Activated naive CD8-positive, alpha-beta T cell treated with anti-CD3 and anti-CD28 coated beads, Interleukin-2, amount 50 U/mL, for 24 hours (primary cell): ENCODE data around the gene SLTM.
"Not testable (repeated sequence)": the region's sequence is repeated elsewhere in the genome, so short reads cannot be mapped to it uniquely, and the experiment has no call there.

Experiments
- ATAC-seq: fragments of 150-1000 bp; cut with Tn5 transposase; one replicate; pipeline ENCODE4 v1.10.0; 2021
- DNase-seq: peaks from one replicate; pipeline ENCODE4 v3.0.0; 2021
- H3K27ac Mint-ChIP-seq: one replicate; pipeline ENCODE4 v1.8.0; 2021; ENCODE audit warnings: mild to moderate bottlenecking, mixed read lengths
- H3K27me3 Mint-ChIP-seq: one replicate; pipeline ENCODE4 v1.8.0; 2021; ENCODE audit warnings: mixed read lengths
- H3K36me3 Mint-ChIP-seq: one replicate; pipeline ENCODE4 v1.8.0; 2021; ENCODE audit warnings: low read depth, mixed read lengths
- H3K4me1 Mint-ChIP-seq: one replicate; pipeline ENCODE4 v1.8.0; 2021; ENCODE audit warnings: mixed read lengths
- H3K4me3 Mint-ChIP-seq: one replicate; pipeline ENCODE4 v1.8.0; 2021; ENCODE audit warnings: mild to moderate bottlenecking, moderate library complexity, mixed read lengths
- H3K9me3 Mint-ChIP-seq: one replicate; pipeline ENCODE4 v1.8.0; 2021; ENCODE audit warnings: mixed read lengths

The SLTM gene

DNA sequence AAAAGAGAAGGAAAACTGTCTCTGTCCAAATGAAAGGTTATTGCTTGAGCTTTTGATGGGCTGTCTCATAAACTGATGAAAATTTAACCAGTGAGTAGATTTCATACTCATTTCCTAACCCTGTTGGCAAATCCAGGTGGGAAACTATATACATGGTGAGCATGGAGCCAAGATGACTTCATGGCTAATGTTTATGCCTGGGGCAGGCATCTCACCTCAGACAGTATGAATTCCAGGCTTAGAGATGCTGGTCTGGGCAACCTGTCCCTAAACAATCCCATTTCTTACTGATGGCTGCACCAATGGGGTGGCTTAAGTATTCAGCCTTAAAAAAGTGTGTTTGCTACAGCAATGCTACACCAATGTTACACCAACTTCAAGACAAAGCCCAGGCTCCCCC is 58.1 kb downstream of the SLTM start:
- Mint-ChIP-seq H3K36me3 (peaks cover 39% of the 10 kb centered on the region), H3K4me3 (no peak overlapping the region), H3K27ac (no peak overlapping the region), H3K27me3 (no peaks in the 10 kb centered on the region), H3K9me3 (no peaks in the 10 kb centered on the region), H3K4me1 (peaks cover 4% of the 10 kb centered on the region)
- DNase-seq (no peak), ATAC-seq (no peak)

DNA sequence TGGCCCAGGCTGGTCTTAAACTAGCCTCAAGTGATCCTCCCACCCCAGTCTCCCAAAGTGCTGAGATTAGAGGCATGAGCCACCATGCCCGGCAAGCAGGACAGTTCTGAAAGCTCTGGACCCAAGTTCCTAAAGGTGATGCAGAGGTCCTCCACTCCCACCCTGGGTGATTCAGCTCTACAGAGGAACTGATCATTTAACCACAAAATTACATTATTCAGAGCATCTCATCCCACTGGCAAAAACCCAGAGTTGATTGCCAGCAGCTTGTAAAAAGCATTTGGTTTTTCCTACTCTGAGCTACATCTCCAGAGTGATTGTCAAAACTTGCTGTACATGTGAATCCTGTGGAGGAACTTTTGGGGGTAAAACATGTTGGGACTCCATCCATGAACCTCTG is 60.2 kb downstream of the SLTM start:
- Mint-ChIP-seq H3K27ac (no peak overlapping the region), H3K4me3 (no peak overlapping the region), H3K36me3 (peaks cover 20% of the 10 kb centered on the region), H3K4me1 (peaks cover 4% of the 10 kb centered on the region), H3K9me3 (no peaks in the 10 kb centered on the region), H3K27me3 (no peaks in the 10 kb centered on the region)
- DNase-seq = no peak
- peak; percentile 57 for ATAC-seq

DNA sequence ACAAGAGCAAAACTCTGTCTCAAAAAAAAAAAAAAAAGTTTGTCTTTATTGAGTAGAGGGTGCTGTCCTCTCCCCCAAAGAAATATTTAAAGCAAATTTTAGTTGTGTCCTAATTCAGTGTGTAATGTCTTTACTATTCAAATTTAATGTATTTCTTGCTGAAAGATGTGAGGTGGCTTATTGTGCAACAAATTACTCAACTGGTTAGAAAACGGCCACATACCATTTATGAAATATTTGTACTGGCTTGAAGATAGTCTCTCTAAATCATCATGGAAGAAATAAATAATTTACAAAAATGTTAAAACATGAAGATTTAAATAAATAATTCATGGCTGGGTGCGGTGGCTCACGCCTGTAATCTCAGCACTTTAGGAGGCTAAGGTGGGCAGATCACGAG is 63.0 kb downstream of the SLTM start:
- no peak overlapping the region for H3K27ac Mint-ChIP-seq

DNA sequence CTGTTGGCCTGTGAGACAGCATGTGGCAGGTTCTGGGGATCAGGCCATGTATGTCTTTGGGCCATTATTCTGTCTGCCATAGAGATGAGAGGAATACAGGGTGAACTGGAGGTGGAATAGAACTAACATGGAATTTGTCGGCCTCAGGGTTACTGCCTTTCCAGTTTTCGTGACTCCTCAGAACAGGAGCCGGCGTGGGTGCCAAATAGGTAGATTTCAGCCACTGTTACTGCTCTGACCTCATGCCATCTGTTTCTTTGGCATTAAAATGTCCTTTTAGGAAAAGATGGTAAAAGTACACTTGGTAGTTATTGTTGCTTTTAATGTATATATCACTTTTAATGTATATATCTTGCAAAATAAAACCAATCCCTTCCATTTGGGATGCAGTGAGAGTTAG is 65.6 kb downstream of the SLTM start:
- Mint-ChIP-seq H3K36me3 (no peaks in the 10 kb centered on the region), H3K27ac (no peak overlapping the region), H3K9me3 (no peaks in the 10 kb centered on the region), H3K4me1 (peaks cover 6% of the 10 kb centered on the region), H3K4me3 (no peak overlapping the region), H3K27me3 (peaks cover 4% of the 10 kb centered on the region)
- no peak for ATAC-seq
- no peak for DNase-seq

More for the DNA sequence above, 63.0 kb downstream of the SLTM start:
- H3K27me3 Mint-ChIP-seq = no peaks in the 10 kb centered on the region
- H3K4me3 Mint-ChIP-seq = no peak overlapping the region
- DNase-seq (no peak), ATAC-seq (no peak)
- peaks cover 4% of the 10 kb centered on the region for H3K4me1 Mint-ChIP-seq
- H3K36me3 Mint-ChIP-seq = peaks cover 2% of the 10 kb centered on the region
- no peaks in the 10 kb centered on the region for H3K9me3 Mint-ChIP-seq

DNA sequence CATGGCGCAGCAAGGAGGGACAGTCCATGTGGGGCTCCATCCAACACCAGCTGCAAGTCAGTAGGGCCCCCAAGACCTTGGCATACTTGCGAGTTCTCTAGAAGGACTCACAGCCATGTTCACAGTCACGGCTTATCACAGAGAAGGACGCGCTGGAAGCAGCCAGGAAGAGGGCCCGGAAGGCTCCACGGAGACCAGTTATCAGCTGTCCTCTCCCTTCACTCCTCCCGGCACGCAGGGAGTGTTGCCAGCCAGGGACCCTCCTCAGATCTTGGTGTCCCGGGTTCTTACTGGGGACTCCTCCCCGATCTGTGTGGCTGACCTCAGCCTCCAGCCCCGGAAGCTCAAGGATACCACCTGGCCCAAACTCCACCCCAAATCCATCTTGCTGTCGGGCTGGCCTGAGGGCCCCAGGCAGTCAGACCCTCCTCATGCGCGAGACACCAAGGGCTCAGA is 68.0 kb downstream of the SLTM start:
- ATAC-seq = no peak
- Mint-ChIP-seq H3K36me3 (no peaks in the 10 kb centered on the region), H3K9me3 (no peaks in the 10 kb centered on the region), H3K4me3 (no peak overlapping the region), H3K27me3 (peaks cover 4% of the 10 kb centered on the region), H3K27ac (no peak overlapping the region), H3K4me1 (peaks cover 12% of the 10 kb centered on the region)
- no peak for DNase-seq

DNA sequence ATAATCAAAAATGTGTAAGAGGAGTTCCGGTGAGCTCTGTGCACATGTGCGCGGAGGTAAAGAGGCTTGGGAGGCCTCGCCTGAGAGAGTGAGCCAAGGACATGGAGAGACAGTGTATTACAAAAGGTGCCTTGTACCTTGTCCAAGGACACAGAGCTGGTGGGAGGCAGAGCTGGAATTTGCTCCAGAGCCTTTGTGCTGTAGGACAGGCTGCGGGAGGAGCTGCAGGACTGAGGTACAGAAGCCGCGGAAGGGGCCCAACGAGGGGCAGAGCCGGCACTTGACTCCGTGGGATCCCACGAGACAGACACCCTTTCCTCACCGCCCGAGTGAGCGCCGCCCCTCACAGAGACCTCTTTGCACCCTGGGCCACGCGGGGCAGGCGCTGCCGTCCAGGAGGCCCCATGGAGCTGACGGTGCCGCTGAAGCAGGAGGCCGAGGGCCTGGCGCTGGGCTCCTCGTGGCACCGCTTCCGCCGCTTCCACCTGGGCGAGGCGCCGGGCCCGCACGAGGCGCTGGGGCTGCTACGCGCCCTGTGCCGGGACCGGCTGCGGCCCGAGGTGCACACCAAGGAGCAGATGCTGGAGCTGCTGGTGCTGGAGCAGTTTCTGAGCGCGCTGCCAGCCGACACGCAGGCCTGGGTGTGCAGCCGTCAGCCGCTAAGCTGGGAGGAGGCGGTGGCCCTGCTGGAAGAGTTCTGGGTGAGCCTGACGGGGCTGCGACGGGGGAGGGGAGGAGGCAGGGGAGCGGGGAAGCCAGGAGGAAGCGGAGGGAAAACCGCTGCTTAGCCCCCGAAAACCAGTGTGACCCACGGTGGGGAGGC is 68.7 kb downstream of the SLTM start:
- peak; percentile 29 for ATAC-seq
- peaks cover 12% of the 10 kb centered on the region for H3K4me1 Mint-ChIP-seq

DNA sequence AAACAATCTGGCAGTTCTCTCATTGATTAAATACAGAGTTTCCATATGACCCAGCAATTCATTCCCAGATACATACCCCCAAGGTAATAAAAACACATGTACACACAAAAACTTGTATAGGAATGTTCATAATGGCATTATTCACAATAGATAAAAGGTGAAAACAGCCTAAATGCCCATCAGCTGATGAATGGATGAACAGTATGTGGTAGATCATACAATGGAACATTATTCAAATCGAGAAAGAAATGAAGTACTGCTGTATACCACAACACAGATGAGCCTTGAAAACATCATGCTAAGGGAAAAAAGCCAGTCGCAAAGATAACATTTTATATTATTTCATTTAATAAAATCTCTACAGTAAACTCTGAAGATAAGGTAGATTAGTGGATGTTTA is 71.2 kb downstream of the SLTM start:
- DNase-seq (no peak), ATAC-seq (no peak)
- Mint-ChIP-seq H3K27ac (no peak overlapping the region), H3K36me3 (no peaks in the 10 kb centered on the region), H3K27me3 (peaks cover 4% of the 10 kb centered on the region), H3K4me3 (no peak overlapping the region), H3K4me1 (peaks cover 12% of the 10 kb centered on the region), H3K9me3 (no peaks in the 10 kb centered on the region)

More for the DNA sequence above, 68.7 kb downstream of the SLTM start:
- Mint-ChIP-seq H3K9me3 (no peaks in the 10 kb centered on the region), H3K27me3 (peaks cover 4% of the 10 kb centered on the region), H3K36me3 (no peaks in the 10 kb centered on the region), H3K27ac (no peak overlapping the region), H3K4me3 (no peak overlapping the region)
- peak; percentile 7 for DNase-seq

DNA sequence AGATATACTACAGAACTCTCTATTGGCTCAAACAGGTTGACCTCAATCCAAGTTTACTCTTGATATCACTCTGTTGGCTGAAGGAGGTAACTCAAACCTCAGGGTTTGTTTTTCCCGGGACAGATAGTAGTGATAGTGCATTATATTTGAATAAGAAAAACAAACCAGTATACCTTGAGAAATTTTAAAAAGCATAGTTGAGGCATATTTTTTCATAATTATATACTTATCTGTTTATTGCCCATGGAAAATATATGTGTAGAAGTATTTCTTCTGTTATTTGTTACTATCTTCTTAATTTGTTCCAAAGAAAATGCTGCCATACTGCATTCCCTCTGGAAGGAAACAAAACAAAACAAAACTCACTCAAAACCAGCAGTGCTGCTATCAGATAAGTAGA is 76.9 kb downstream of the SLTM start:
- H3K4me3 Mint-ChIP-seq, H3K4me1 Mint-ChIP-seq, H3K27ac Mint-ChIP-seq, H3K27me3 Mint-ChIP-seq, DNase-seq, ATAC-seq, H3K36me3 Mint-ChIP-seq, H3K9me3 Mint-ChIP-seq: not testable (repeated sequence)

DNA sequence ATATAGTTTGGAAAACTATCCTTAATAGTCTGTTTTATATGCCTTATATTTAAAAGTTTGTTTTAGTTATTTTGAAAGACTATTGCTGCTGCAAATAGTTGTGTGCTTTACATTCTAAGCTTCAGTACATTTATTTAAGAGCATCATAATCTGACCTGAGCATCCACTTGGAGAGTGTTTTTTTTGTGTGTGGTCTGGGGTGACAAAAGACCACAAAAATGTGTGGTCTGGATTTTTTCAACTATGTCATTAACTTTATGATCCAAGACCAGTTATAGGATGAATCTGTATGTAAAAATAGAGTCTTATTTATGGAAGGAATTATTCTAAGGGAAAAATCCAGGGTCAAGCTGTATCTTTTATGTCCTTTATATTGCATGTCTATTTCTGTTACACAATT is 77.4 kb downstream of the SLTM start:
- Mint-ChIP-seq H3K9me3 (no peaks in the 10 kb centered on the region), H3K36me3 (peaks cover 3% of the 10 kb centered on the region), H3K4me1 (no peaks in the 10 kb centered on the region), H3K4me3 (no peak overlapping the region), H3K27me3 (no peaks in the 10 kb centered on the region), H3K27ac (no peak overlapping the region)
- no peak for DNase-seq
- no peak for ATAC-seq

DNA sequence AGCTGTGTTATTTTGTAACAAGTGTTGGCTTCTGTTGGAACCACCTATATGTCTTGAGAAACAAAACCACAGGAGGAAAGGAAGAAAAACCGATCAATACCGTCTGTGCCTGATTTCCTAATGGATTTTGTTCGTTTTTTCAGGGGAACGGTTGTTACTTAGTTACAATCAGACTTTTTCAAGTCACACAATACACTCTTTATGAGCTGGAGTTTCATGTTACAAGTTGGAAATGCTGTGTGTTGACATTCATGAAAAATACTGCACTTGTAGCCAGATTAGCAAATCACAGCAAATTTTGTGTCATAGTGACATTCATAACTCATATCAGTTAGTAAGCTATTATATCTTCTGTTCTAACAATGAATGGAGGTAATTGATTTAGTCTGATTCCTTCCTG is 78.9 kb downstream of the SLTM start:
- Mint-ChIP-seq H3K27ac (no peak overlapping the region), H3K36me3 (peaks cover 3% of the 10 kb centered on the region), H3K9me3 (no peaks in the 10 kb centered on the region), H3K4me3 (no peak overlapping the region), H3K4me1 (no peaks in the 10 kb centered on the region), H3K27me3 (no peaks in the 10 kb centered on the region)
- ATAC-seq = no peak
- DNase-seq = no peak

DNA sequence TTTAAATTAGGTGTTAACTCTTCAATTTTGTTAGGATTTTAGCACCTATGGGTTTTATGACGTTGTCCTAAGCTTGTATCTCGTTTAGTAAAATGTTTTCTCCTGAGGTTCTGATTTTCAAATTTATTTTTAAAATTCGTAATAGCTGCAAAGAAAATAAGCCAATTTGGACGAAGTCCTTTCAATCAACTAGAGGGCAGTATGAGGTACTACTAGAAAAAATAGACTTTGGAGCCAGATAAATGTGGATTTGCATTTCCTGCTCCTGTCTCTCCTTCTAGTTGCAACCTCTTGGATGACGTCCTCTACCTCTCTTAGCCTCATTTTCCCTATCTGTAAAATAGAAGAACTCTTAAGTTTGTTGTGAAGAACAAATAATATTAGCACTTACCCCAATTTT is 81.1 kb downstream of the SLTM start:
- ATAC-seq = no peak
- H3K4me1 Mint-ChIP-seq = no peaks in the 10 kb centered on the region

DNA sequence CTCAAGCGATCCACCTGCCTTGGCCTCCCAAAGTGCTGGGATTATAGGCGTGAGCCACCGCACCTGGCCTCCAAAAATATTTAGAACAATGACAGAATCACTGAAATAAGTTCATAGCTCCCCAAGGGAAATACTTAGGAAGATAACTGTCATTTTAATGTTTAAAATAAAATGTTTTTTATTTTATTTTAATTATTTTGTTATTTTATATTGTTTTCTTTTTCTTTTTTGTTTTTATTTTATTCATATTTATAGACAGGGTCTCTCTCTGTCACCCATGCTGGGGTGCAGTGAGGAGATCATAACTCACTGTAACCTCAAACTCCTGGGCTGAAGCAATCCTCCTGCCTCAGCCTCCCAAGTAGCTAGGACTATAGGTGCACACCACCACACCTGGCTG is 82.3 kb downstream of the SLTM start:
- not testable (repeated sequence) for H3K4me1 Mint-ChIP-seq

More for the DNA sequence above, 81.1 kb downstream of the SLTM start:
- DNase-seq = no peak
- no peaks in the 10 kb centered on the region for H3K27me3 Mint-ChIP-seq
- H3K4me3 Mint-ChIP-seq = no peak overlapping the region
- no peaks in the 10 kb centered on the region for H3K9me3 Mint-ChIP-seq
- H3K27ac Mint-ChIP-seq = no peak overlapping the region
- H3K36me3 Mint-ChIP-seq = peaks cover 10% of the 10 kb centered on the region

DNA sequence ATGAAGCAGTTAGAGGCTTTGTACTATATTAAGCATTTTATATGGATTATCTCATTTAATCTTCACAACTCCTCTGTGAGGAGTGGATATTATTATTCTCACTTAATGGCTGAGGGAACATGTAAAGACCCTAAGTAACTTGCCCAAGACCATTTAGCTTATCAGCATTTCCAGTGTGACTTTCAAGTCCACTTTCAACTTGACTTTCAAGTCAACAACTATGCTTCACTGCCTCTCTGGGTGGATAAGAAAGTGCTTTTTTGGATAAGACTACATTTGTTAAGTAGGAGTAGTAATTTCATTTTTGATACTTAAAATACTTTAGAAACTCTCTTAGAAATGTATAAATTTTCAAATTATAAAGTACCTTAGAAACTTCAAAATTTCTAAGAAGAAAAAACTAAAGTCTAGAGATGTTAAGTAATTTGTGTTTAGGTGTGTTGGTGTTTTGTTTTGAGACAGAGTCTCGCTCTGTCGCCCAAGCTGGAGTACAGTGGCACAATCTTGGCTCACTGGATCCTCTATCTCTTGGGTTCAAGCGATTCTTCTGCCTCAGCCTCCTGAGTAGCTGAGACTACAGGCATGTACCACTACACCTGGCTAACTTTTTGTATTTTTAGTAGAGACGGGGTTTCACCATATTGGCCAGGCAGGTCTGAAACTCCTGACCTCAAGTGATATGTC is 90.6 kb downstream of the SLTM start:
- ATAC-seq = no peak
- H3K4me1 Mint-ChIP-seq = no peaks in the 10 kb centered on the region
- no peak for DNase-seq

More for the DNA sequence above, 82.3 kb downstream of the SLTM start:
- not testable (repeated sequence) for H3K4me3 Mint-ChIP-seq, H3K27ac Mint-ChIP-seq, DNase-seq, H3K27me3 Mint-ChIP-seq, H3K9me3 Mint-ChIP-seq, ATAC-seq
- peaks cover 11% of the 10 kb centered on the region for H3K36me3 Mint-ChIP-seq

DNA sequence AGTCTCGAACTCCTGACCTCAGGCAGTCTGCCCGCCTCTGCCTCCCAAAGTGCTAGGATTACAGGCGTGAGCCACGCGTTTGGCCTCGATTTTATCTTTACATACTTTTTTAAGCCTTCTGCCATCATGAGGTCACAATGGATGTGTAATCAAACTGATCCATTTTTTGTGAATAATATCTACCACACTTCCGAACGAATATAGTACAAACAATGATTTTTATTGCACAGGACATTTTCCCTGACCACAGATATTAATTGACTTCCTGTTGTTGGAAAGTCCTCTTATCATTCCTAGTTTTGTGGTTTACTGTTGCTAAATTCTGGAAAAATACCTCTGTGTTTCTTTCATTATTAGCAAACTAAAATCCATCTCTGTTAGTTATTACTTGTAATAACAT is 93.4 kb downstream of the SLTM start:
- DNase-seq (no peak), ATAC-seq (no peak)
- Mint-ChIP-seq H3K27ac (no peak overlapping the region), H3K27me3 (no peaks in the 10 kb centered on the region), H3K4me1 (no peaks in the 10 kb centered on the region), H3K36me3 (no peaks in the 10 kb centered on the region), H3K4me3 (no peak overlapping the region), H3K9me3 (no peaks in the 10 kb centered on the region)

More for the DNA sequence above, 90.6 kb downstream of the SLTM start:
- Mint-ChIP-seq H3K27me3 (no peaks in the 10 kb centered on the region), H3K27ac (no peak overlapping the region), H3K4me3 (no peak overlapping the region), H3K9me3 (no peaks in the 10 kb centered on the region), H3K36me3 (peaks cover 5% of the 10 kb centered on the region)

DNA sequence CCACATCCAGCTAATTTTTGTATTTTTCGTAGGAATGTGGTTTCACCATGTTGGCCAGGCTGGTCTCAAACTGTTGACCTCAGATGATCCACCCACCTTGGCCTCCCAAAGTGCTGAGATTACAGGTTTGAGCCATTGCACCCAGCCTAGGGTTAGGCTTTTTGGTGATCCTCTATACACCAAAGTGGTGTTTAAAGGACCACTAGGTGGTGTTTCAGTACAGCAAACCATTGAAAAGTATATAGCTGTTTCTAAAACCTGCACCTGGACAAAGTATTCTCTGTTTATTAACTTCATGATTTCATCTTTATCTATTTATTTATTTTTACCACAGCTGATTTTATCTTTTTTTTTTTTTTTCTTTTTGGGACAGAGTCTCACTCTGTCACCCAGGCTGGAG is 94.0 kb downstream of the SLTM start:
- H3K27me3 Mint-ChIP-seq = no peaks in the 10 kb centered on the region
- H3K36me3 Mint-ChIP-seq = no peaks in the 10 kb centered on the region
- no peak overlapping the region for H3K27ac Mint-ChIP-seq
- H3K9me3 Mint-ChIP-seq = no peaks in the 10 kb centered on the region
- no peak for DNase-seq
- H3K4me3 Mint-ChIP-seq = no peak overlapping the region
- H3K4me1 Mint-ChIP-seq = no peaks in the 10 kb centered on the region
- ATAC-seq = peak; percentile 43
